ENCODE data around the gene FOXL2. TPM values are rescaled to one million over a fixed set of nuclear protein-coding genes. Genes with fewer than 3 reads are reported as not detected.
A peak's percentile ranks its signal among the peaks of the same experiment; 100 is the strongest.

The FOXL2 gene
- total RNA-seq, 4 donors from 2014 or later: not detected

DNA sequence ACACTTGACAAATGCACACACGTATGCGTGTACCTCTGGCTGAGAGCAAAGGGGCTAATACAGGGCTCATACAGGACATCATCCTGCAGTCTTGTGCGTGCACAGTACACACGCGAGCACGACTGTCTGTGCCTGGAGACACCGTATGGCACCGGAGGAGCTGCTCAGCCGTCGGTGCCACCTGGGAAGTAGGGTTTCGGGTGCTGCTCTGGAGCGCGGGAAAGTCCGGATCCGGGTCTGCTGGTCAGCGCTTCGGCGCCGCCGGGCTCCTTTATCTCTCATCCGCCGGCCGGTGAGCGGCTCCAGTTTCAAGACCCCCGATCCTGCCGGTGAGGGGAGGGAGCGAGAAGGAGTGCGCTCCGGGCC lies 9.3 kb downstream of the FOXL2 start:
- intact Hi-C loops (cut with DNase I): no loop called here
- no peak overlapping the region for H3K27ac ChIP-seq
- no peak for DNase-seq

DNA sequence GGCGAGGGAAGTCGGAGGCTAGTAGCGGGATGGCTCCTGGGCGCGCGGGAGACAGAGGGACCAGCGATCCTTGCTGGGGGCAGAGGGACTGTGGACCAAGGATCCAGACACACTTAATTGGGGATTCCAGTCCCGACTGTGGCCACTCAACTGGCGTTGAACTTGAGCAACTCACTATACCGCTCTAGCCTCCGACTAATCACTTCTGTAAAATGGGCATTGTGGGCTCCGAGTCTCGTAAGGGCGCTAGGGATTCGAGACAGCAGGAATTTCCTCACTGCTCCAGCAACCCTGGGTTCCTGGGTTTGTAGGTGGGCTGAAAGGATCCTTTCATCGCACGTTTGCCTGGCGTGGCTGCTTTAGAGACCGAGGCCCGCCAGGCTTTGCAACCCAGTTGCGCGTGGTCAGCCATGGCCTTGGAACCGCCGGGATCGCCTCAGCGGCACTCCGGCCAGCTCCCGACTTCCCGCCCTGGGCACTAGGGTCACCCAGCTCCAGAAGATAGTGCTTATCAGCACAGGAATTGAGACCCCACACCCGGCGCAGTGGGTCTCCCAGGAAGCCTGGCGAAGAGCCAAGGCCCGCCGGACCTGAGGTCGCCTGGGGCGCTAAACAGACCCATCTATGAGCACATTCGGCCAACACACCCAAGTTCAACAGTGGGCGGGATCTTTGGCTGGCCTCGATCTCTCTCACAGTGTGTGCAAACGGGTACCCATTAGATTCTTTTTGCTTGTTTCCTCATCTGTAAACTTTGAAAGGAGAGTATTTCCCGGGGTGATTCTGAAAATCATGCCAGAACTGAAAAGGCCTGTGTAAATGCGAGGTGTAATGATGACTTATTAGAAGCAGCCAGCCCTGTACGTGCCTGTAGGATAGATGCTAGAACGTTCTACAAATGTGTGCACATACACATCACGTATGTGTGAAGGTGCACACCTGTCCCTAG lies 9.9 kb downstream of the FOXL2 start:
- WGBS, 2 donors: 9 to 12% methylated on average over 26 to 44 of the region's 45 CpGs

More for the DNA sequence above, 9.3 kb downstream of the FOXL2 start:
- Histone ChIP-seq H3K27me3 (peaks cover 61% of the 10 kb centered on the region), H3K36me3 (no peaks in the 10 kb centered on the region), H3K9me3 (no peaks in the 10 kb centered on the region), H3K4me3 (replicated peaks in 1 of 3) (no peak overlapping the region), H3K4me1 (peaks cover 31 to 51% of the 10 kb centered on the region in 2 donors)
- 17% methylated on average over 10 of the region's 29 CpGs; no CpG with 5 or more reads in 1 of the 2 donors for WGBS, 2 donors
- TF ChIP-seq POLR2A (IDR thresholded peaks at IDR 0.05): no peak
- TF ChIP-seq, protein P1, sequence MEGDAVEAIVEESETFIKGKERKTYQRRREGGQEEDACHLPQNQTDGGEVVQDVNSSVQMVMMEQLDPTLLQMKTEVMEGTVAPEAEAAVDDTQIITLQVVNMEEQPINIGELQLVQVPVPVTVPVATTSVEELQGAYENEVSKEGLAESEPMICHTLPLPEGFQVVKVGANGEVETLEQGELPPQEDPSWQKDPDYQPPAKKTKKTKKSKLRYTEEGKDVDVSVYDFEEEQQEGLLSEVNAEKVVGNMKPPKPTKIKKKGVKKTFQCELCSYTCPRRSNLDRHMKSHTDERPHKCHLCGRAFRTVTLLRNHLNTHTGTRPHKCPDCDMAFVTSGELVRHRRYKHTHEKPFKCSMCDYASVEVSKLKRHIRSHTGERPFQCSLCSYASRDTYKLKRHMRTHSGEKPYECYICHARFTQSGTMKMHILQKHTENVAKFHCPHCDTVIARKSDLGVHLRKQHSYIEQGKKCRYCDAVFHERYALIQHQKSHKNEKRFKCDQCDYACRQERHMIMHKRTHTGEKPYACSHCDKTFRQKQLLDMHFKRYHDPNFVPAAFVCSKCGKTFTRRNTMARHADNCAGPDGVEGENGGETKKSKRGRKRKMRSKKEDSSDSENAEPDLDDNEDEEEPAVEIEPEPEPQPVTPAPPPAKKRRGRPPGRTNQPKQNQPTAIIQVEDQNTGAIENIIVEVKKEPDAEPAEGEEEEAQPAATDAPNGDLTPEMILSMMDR (IDR thresholded peaks at IDR 0.05): no peak

DNA sequence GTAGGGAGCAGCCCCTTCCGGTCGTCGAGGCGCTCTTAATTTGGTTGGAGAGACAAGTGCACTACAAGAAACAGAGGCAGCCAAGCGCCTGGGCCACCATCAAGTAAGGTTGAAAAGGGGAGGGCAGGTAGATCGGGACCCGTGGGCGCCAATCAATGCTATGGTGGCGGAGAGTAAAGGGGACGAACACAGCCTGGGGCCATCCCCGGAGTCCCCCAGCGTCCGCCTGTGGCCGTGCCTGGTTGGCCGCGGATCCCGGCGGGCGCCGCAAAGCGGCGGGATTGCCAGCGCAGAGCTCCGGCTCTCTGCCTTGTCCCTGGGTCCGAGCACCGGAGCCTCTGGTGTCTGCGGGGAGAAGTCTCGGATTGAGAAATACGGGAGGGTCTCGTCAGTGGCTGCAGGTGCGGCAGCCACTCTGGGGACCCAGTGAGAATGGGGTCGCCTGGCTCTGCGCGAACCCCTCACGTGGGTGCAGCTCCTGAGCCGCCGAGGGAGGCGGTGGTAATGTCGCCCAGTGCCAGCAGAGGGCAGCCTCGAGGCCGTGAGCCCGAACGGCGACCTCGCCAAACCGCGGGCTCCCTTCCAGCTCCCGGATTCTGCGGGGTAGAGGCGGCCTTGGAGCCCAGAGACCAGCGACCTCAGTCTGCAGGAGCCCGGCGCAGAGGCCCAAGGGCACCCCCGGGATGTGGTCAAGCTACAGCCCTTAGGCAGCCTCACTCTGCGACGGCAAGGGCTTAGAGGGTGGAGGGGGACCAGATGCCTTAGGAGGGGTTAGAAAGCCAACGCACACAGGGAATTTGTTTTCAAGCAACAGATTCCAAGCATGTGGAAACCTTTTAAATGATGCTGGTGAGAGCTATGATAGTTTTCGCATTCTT lies 10.8 kb downstream of the FOXL2 start:
- H3K27ac ChIP-seq: no peak overlapping the region
- WGBS, 2 donors: 5 to 10% methylated on average over 27 to 39 of the region's 58 CpGs
- peak; percentile 63 to 68 for DNase-seq
- H3K36me3 ChIP-seq: no peaks in the 10 kb centered on the region
- no peak for TF ChIP-seq POLR2A (IDR thresholded peaks at IDR 0.05)
- TF ChIP-seq, protein P1 (IDR thresholded peaks at IDR 0.05): peak; percentile 52 to 99 (median 86)
- H3K4me1 ChIP-seq: peaks cover 31 to 51% of the 10 kb centered on the region in 2 donors
- intact Hi-C loops (cut with DNase I): no loop called here
- no peaks in the 10 kb centered on the region for H3K9me3 ChIP-seq
- H3K27me3 ChIP-seq: peaks cover 47% of the 10 kb centered on the region
- peak overlapping the region in 1 of 3 donors; percentile 10 for H3K4me3 ChIP-seq (replicated peaks in 1 of 3)

More for the DNA sequence above, 9.9 kb downstream of the FOXL2 start:
- peaks cover 56% of the 10 kb centered on the region for H3K27me3 ChIP-seq
- no peak overlapping the region for H3K27ac ChIP-seq
- TF ChIP-seq, protein P1 (IDR thresholded peaks at IDR 0.05): no peak
- TF ChIP-seq POLR2A (IDR thresholded peaks at IDR 0.05): no peak
- DNase-seq: no peak
- peak overlapping the region in 1 of 3 donors; percentile 10 for H3K4me3 ChIP-seq (replicated peaks in 1 of 3)
- intact Hi-C loops (cut with DNase I): no loop called here
- H3K36me3 ChIP-seq: no peaks in the 10 kb centered on the region
- H3K4me1 ChIP-seq: peaks cover 31 to 51% of the 10 kb centered on the region in 2 donors
- no peaks in the 10 kb centered on the region for H3K9me3 ChIP-seq

DNA sequence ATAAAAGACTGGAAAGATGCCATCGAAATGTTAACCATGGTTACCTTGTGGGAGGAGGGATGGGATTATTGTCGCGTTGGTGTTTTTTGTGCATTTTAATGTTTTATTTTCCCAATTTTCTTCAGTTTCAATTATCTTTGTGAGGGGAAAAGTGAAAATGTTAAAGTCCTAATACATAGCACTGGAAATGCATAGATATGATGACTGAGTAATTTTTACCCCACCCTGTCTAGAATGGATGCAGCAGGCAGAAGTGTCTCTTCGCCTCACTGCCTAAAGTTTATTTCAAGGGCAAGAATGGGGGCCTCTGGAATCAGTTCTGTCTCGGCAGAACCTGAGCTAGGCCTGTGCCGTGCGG lies 11.5 kb downstream of the FOXL2 start:
- H3K36me3 ChIP-seq: no peaks in the 10 kb centered on the region
- no peak for DNase-seq
- no peak overlapping the region for H3K27ac ChIP-seq
- H3K27me3 ChIP-seq: peaks cover 41% of the 10 kb centered on the region
- 81 to 87% methylated on average over 7 of the region's 7 CpGs for WGBS, 2 donors
- peaks cover 31 to 51% of the 10 kb centered on the region in 2 donors for H3K4me1 ChIP-seq
- intact Hi-C loops (cut with DNase I): no loop called here
- TF ChIP-seq, protein P1 (IDR thresholded peaks at IDR 0.05): no peak
- no peak for TF ChIP-seq POLR2A (IDR thresholded peaks at IDR 0.05)
- no peaks in the 10 kb centered on the region for H3K9me3 ChIP-seq
- no peak overlapping the region for H3K4me3 ChIP-seq (replicated peaks in 1 of 3)

All from thyroid gland (tissue), 4 donors.